Neural cell (in vitro differentiated cells): ENCODE data around the gene AP1S2.

Experiments
- EP300 ChIP-seq: fragments of 450-650 bp; conservative IDR thresholded peaks from 2 replicates; pipeline ENCODE4 v1.6.1; 2014; ENCODE audit warnings: antibody characterized with exemption, mild to moderate bottlenecking, moderate library complexity; ENCODE audit not compliant: poor library complexity, severe bottlenecking
- EZH2 ChIP-seq: fragments of 200-600, 300-800 bp; shearing (Covaris generic), sonication (generic); IDR thresholded peaks from 2 replicates; pipeline ENCODE4 v1.6.1; 2014; ENCODE audit warnings: antibody characterized with exemption, low read length, borderline replicate concordance, mild to moderate bottlenecking; ENCODE audit not compliant: insufficient read depth, poor library complexity, severe bottlenecking
- MXI1 ChIP-seq: fragments of 450-650 bp; conservative IDR thresholded peaks from 2 replicates; pipeline ENCODE4 v1.6.1; 2014; ENCODE audit warnings: antibody characterized with exemption, mild to moderate bottlenecking; ENCODE audit not compliant: poor library complexity, severe bottlenecking
- POLR2AphosphoS5 ChIP-seq: IDR thresholded peaks from 2 replicates; pipeline ENCODE4 v1.6.1; 2012
- TF ChIP-seq, protein P1 (sequence below): fragments of 450-650 bp; IDR thresholded peaks from 2 replicates; pipeline ENCODE4 v1.5.1; 2014; ENCODE audit warnings: antibody characterized with exemption, mild to moderate bottlenecking, moderate library complexity; ENCODE audit not compliant: poor library complexity, severe bottlenecking

DNA sequence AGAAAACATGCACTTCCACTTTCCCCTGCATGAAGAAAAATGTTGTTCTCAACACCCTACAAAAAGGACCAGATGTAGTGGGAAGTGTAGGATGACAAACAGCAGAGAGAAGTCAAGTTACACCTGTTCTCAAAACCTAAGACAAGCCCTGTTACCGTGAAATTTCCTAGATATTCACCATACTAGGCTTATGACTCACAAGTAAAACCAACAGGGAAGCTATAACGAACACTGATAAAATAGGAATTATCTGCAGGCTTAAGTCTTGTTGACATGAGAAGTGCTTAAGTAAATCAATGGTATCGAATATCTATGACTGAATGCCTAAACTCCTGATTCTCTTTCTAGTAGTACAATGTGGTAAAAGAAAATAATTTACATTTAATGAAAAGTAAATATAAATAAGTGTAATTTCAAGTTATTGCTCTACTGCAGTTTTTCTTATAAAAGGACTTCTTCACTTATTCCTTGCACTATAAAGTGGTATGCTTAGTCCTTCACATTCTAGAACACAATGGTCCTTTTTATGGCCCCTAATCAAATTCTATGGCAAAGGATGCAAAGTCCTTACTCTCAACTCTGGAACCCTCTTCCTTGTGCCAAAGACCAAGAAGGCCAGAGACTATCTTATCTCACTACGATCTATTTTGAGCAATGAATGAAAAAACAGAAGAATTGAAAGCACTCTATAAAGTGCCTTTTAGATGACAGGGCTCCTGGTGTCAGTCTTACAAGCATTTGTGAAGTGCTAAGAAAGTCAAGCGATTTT, 19.6 kb downstream of the AP1S2 start:
- TF ChIP-seq, protein P1, sequence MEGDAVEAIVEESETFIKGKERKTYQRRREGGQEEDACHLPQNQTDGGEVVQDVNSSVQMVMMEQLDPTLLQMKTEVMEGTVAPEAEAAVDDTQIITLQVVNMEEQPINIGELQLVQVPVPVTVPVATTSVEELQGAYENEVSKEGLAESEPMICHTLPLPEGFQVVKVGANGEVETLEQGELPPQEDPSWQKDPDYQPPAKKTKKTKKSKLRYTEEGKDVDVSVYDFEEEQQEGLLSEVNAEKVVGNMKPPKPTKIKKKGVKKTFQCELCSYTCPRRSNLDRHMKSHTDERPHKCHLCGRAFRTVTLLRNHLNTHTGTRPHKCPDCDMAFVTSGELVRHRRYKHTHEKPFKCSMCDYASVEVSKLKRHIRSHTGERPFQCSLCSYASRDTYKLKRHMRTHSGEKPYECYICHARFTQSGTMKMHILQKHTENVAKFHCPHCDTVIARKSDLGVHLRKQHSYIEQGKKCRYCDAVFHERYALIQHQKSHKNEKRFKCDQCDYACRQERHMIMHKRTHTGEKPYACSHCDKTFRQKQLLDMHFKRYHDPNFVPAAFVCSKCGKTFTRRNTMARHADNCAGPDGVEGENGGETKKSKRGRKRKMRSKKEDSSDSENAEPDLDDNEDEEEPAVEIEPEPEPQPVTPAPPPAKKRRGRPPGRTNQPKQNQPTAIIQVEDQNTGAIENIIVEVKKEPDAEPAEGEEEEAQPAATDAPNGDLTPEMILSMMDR: no peak
- TF ChIP-seq EP300 (no peak), POLR2AphosphoS5 (no peak), MXI1 (no peak), EZH2 (no peak)
